HG03439 (cell line): ENCODE data around the gene SERGEF.

Experiments
- ATAC-seq: cut with Tn5 transposase; IDR thresholded peaks from one replicate; pipeline ENCODE4 v1.9.1; 2021; ENCODE audit warnings: mild to moderate bottlenecking, moderate library complexity; ENCODE audit not compliant: unreplicated experiment

SERGEF gene

GRCh38 chr11:17740649-17741235, 272.1 kb downstream of the SERGEF start:
- no peak for ATAC-seq

- no peak for ATAC-seq
Measured at GRCh38 chr11:17739945-17740338, 272.9 kb downstream of the SERGEF start.

GRCh38 chr11:17738151-17738973, 274.5 kb downstream of the SERGEF start:
- no peak for ATAC-seq
